SH-SY5Y (cell line): Measurements from ENCODE around the gene SELENOM.

Source experiments
- GATA2 ChIP-seq: IDR thresholded peaks from 2 replicates; pipeline ENCODE4 v1.6.1; 2011; ENCODE audit warnings: mild to moderate bottlenecking, low read depth, low read length
- GATA3 ChIP-seq: IDR thresholded peaks from 2 replicates; pipeline ENCODE4 v1.6.1; 2011; ENCODE audit warnings: low read depth, mild to moderate bottlenecking, low read length, moderate library complexity

SELENOM gene

GRCh38 chr22:31083923-31084810, 23.2 kb downstream of the SELENOM start:
- TF ChIP-seq GATA3 (no peak), GATA2 (no peak)

GRCh38 chr22:31083377-31083768, 24.0 kb downstream of the SELENOM start:
- TF ChIP-seq GATA3 (no peak), GATA2 (no peak)

GRCh38 chr22:31082606-31083376, 24.6 kb downstream of the SELENOM start:
- TF ChIP-seq GATA2 (no peak), GATA3 (no peak)

GRCh38 chr22:31081963-31082605, 25.3 kb downstream of the SELENOM start:
- TF ChIP-seq GATA2 (no peak), GATA3 (no peak)

- TF ChIP-seq GATA2 (no peak), GATA3 (no peak)
These were observed 26.3 kb downstream of the SELENOM start, which contains the start of gene SMTN for GRCh38 chr22:31080848-31081649. Gene SMTN (plus strand): TSS chr22:31081318. CDS start chr22:31083259, 1,941 bp downstream.

GRCh38 chr22:31080164-31080847, 27.1 kb downstream of the SELENOM start:
- TF ChIP-seq GATA2: no peak
- no peak for TF ChIP-seq GATA3

GRCh38 chr22:31079095-31079642, 28.2 kb downstream of the SELENOM start:
- TF ChIP-seq GATA2: no peak
- no peak for TF ChIP-seq GATA3

GRCh38 chr22:31077681-31078080, 29.7 kb downstream of the SELENOM start:
- TF ChIP-seq GATA3 (no peak), GATA2 (no peak)

- TF ChIP-seq GATA2: no peak
- TF ChIP-seq GATA3: no peak
These were observed 31.4 kb downstream of the SELENOM start for GRCh38 chr22:31075961-31076360.

- TF ChIP-seq GATA2 (no peak), GATA3 (no peak)
These were observed 38.4 kb downstream of the SELENOM start for GRCh38 chr22:31068970-31069369.

- TF ChIP-seq GATA3 (no peak), GATA2 (no peak)
These were observed 43.0 kb downstream of the SELENOM start for GRCh38 chr22:31064369-31064768.

- TF ChIP-seq GATA2: no peak
- TF ChIP-seq GATA3: no peak
These were observed 44.7 kb downstream of the SELENOM start for GRCh38 chr22:31062566-31063230.
